GM19395 (cell line): ENCODE results near the gene ZNF3.

Source experiments
- ATAC-seq: cut with Tn5 transposase; IDR thresholded peaks from one replicate; pipeline ENCODE4 v1.9.1; 2021; ENCODE audit warnings: mild to moderate bottlenecking, moderate library complexity; ENCODE audit not compliant: unreplicated experiment

ZNF3 gene

GRCh38 chr7:100088621-100089457 is 7.3 kb upstream of the ZNF3 start, which contains the start of gene COPS6:
Gene COPS6 (plus strand): TSS chr7:100088969. CDS start chr7:100088991, 22 bp downstream.
- ATAC-seq: peak; percentile 71

DNA sequence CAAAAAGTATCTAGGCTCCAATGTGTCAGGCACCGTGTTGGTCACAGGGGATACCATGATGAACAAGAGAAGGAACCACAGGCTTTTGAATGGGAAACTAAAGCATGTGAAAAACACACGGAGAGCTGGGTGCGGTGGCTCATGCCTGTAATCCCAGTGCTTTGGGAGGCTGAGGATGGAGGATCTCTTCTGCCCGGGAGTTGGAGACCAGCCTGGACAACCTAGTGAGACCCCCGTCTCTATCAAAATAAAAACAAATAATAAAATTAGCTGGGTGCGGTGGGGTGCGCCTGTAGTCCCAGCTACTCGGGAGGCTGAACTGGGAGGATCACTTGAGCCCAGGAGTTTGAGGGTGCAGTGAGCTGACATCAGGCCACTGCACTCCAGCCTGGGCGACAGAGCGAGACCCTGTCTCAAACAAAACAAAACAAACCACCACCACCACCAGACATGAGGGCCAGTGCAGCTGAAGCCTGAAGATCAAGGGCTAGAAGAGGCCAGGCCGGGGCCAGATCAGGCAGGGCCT is 6.6 kb upstream of the ZNF3 start:
- ATAC-seq: no peak

- no peak for ATAC-seq
Measured at GRCh38 chr7:100087055-100087750, 5.7 kb upstream of the ZNF3 start.

GRCh38 chr7:100085515-100085914 is 4.0 kb upstream of the ZNF3 start:
- ATAC-seq: no peak

DNA sequence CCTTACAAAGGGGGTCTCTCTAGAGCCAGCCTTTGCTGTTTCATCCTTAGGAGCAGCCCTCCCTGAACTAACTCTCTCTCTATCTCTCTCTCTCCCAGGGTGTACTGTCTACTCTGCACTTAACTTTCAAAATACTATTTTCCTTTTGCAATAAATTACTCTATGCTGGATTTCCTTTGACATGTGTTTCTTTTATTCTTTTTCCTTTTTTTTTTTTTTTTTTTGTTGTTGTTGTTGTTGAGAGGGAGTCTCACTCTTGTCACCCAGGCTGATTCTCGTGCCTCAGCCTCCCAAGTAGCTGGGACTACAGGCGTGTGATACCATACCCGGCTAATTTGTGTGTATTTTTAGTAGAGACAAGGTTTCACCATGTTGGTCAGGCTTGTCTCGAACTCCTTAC is 1.5 kb upstream of the ZNF3 start:
- ATAC-seq: no peak

- peak; percentile 17 for ATAC-seq
Measured at GRCh38 chr7:100080907-100081534, 502 bp downstream of the ZNF3 start.

GRCh38 chr7:100079024-100079560 is 2.4 kb downstream of the ZNF3 start:
- no peak for ATAC-seq

GRCh38 chr7:100077205-100077604 is 4.3 kb downstream of the ZNF3 start:
- no peak for ATAC-seq

- no peak for ATAC-seq
Measured at GRCh38 chr7:100075418-100075817, 6.1 kb downstream of the ZNF3 start.

DNA sequence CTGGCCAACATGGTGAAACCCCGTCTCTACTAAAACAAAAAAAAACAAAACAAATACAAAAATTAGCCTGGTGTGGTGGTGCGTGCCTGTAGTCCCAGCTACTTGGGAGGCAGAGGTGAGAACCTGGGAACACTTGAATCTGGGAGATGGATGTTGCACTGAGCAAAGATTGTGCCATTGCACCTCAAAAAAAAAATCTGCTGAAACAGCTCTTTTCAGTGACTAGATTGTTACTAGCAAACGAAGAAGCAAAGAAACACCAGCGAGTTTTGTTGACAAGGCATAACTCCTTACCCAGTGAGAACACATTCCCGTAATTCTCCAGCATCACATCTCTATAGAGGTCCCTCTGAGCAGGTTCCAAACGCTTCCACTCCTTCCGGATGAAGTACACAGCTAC is 6.7 kb downstream of the ZNF3 start:
- no peak for ATAC-seq

DNA sequence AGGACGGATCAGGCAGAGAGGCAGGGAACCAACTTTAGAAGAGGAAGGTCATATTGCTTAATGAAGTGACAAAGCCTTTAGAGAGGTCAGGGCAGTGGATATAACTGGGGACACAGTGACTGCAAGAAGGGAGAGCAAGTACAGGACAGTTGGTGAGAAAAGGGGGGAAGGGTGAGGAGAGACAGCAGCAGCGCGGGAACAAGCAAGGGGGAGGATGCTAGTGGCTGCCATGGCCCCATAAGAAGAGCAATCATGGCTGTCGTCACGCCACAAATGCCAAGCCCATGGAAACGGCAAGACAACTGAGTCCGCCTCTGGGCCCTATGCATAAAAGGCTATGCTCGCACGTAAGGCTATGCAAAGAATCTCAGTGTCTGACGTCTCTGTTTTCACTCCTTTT is 9.1 kb downstream of the ZNF3 start:
- no peak for ATAC-seq

DNA sequence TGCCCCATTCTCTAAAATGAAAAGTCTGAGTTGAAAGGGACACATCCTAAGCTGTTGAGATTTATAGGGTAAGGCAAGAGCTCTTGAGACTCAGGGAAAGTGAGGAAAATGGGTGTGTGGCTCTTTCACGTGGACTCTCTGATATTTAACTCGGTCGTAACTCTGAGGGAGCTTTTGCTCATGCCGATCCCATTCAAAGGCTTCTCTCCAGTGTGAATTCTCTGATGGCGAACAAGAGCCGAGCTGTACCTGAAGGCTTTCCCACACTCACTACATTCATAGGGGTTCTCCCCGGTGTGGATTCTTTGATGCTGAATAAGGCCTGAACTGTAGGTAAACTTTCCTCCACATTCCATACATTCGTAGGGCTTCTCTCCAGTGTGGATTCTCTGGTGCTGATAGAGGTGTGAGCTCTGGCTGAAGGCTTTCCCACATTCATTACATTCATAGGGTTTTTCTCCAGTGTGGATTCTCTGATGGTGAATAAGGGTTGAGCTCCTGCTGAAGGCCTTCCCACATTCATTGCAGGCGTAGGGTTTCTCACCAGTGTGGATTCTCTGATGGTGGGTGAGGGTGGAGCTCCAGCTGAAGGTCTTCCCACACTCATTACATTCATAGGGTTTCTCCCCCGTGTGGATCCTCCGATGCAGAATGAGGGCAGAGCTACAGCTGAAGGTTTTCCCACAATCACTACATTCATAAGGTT is 10.4 kb downstream of the ZNF3 start:
- ATAC-seq: no peak

DNA sequence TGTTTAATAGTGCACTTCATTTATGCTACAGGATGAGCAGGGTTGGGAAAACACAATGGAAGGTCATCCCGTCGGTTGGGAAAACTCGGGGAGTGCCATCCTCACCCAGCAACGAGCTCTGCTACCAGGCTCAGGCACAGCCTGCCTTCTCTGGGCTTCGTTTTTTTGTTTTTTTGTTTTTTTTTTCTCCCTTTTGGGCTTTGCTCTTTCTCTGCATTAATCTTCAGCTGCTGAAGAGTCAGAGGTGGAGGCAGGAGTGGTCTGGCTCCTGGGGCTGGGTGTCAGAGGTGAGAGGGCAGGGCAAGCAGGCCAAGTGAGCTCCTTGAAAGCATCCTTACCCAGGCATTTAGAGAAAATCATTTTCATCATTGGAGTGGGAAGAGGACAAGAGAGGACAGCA is 11.5 kb downstream of the ZNF3 start:
- no peak for ATAC-seq

- ATAC-seq: no peak
Measured at GRCh38 chr7:100066953-100067352, 14.6 kb downstream of the ZNF3 start.

GRCh38 chr7:100065452-100066186 is 15.9 kb downstream of the ZNF3 start:
- no peak for ATAC-seq

DNA sequence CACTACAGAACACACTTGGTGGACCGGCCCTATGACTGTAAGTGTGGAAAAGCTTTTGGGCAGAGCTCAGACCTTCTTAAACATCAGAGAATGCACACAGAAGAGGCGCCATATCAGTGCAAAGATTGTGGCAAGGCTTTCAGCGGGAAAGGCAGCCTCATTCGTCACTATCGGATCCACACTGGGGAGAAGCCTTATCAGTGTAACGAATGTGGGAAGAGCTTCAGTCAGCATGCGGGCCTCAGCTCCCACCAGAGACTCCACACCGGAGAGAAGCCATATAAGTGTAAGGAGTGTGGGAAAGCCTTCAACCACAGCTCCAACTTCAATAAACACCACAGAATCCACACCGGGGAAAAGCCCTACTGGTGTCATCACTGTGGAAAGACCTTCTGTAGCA is 17.4 kb downstream of the ZNF3 start:
- no peak for ATAC-seq

DNA sequence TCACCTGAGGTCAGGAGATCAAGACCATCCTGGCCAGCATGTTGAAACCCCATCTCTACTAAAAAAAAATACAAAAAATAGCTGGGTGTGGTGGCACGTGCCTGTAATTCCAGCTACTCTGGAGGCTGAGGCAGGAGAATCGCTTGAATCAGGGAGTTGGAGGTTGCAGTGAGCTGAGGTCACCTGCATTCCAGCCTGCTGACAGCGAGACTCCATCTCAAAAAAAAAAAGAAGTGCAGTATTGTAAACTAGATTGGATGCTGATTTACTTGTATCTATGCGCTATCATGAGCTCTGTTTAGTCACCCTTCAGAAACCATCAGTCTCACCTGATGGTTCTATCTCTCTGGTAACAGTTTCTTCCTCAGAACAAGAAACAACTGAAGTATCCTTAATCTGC is 18.1 kb downstream of the ZNF3 start:
- ATAC-seq: no peak

- ATAC-seq: no peak
Measured at GRCh38 chr7:100061518-100062193, 19.9 kb downstream of the ZNF3 start.

- ATAC-seq: no peak
Measured at GRCh38 chr7:100059251-100059739, 22.2 kb downstream of the ZNF3 start.
